ENCODE results near the gene SSR3. TPM values are rescaled to one million over a fixed set of nuclear protein-coding genes. Genes with fewer than 3 reads are reported as not detected.
"Not testable (repeated sequence)": the region's sequence is repeated elsewhere in the genome, so short reads cannot be mapped to it uniquely, and the experiment has no call there.

The SSR3 gene
- total RNA-seq, 2 donors from 2014 or later = 118 to 205 TPM

DNA sequence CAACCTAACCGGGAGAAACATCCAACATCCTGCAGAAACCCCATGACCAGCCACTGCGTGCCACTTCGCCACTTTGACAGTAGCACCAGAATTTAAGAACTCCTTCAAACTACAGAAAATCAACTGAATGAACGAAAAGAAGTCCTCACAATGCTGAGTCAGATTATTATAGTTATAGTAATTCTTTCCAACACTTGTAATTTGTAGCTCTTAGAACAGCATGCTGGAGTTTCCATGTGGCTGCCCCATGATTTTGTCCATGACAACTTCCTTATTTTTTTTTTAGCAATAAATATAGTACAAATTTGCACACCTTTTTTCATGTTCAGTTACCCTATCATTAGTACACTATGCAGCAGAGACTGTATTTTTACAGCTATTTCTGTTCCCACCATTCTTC is 26.1 kb upstream of the SSR3 start:
- Mint-ChIP-seq H3K36me3 (no peaks in the 10 kb centered on the region), H3K27ac (no peak overlapping the region), H3K9me3 (no peaks in the 10 kb centered on the region)
- DNase-seq (ENCODE audit: low spot score in 2 of 2) (no peak), ATAC-seq (no peak)

DNA sequence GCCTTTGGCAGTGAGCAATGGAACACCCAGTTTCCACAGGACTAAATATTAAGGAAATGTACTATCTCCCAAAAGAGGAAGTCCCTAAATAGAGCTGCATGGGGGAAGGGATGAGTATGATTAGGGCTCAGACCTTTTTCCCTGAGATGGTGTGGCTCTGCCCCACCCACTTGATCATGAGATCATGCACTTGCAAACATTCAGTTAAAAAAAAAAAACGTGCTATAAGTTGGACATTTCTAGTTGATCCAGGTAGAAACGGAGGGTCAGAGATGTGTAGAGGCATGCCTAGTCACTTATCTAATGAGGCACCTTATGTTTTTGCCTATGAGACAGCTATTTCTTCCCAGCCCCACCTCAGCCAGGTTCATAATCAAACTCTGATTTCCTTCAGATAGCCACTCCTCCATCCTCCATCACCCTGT is 24.5 kb upstream of the SSR3 start:
- ATAC-seq (no peak), DNase-seq (ENCODE audit: low spot score in 2 of 2) (no peak)
- H3K36me3 Mint-ChIP-seq = no peaks in the 10 kb centered on the region

DNA sequence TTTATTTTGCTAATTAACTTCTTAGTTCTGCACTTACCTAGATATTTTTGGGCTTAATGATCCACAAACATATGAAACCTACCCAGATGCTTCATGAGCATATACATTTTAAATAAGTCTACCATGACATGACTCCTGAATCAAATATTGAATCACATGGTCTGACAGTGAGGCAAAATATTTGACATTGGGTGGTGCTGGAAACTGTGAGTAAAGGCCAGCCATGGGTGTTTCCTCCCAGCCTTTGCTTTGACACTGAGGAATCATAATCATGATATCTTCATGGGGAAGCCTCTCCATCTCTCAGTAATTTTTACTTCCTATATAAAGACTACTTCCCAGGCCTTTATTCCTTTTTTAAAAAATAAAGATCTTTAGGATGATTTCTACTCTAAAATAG is 22.8 kb upstream of the SSR3 start:
- Mint-ChIP-seq H3K36me3 (no peaks in the 10 kb centered on the region), H3K9me3 (peaks cover 0 to under 1% of the 10 kb centered on the region in 2 donors), H3K27ac (no peak overlapping the region)
- no peak for ATAC-seq
- DNase-seq (ENCODE audit: low spot score in 2 of 2) = no peak

More for the DNA sequence above, 24.5 kb upstream of the SSR3 start:
- Mint-ChIP-seq H3K27ac (peak overlapping the region in 1 of 2 donors; percentile 47), H3K9me3 (no peaks in the 10 kb centered on the region)

- Mint-ChIP-seq H3K9me3 (peaks cover 0 to 7% of the 10 kb centered on the region in 2 donors), H3K36me3 (no peaks in the 10 kb centered on the region), H3K27ac (no peak overlapping the region)
- ATAC-seq (no peak), DNase-seq (ENCODE audit: low spot score in 2 of 2) (no peak)
Measured at GRCh38 chr3:156576651-156577348, 21.9 kb upstream of the SSR3 start.

- DNase-seq (ENCODE audit: low spot score in 2 of 2) = no peak
- Mint-ChIP-seq H3K36me3 (no peaks in the 10 kb centered on the region), H3K27ac (no peak overlapping the region), H3K9me3 (peaks cover 0 to 7% of the 10 kb centered on the region in 2 donors)
- no peak for ATAC-seq
Measured at GRCh38 chr3:156576051-156576450, 21.1 kb upstream of the SSR3 start.

- no peak overlapping the region for H3K27ac Mint-ChIP-seq
- peaks cover 0 to 7% of the 10 kb centered on the region in 2 donors for H3K9me3 Mint-ChIP-seq
- no peak for ATAC-seq
- no peak for DNase-seq (ENCODE audit: low spot score in 2 of 2)
- no peaks in the 10 kb centered on the region for H3K36me3 Mint-ChIP-seq
Measured at GRCh38 chr3:156575641-156576040, 20.7 kb upstream of the SSR3 start.

DNA sequence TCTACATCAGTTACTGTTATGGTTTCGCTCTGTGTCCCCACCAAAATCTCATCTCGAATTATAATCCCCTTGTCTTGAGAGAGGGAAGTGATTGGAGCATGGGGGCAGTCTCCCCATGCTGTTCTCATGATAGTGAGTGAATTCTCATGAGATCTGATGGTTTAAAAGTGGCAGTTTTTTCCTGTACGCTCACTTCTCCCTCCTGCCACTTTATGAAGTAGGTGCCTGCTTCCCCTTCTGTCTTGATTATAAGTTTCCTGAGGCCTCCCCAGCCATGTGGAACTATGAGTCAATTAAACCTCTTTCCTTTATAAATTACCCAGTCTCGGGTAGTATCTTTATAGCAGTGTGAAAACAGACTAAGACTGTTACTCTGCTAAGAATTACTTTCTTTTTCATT is 15.0 kb upstream of the SSR3 start:
- ATAC-seq = peak; percentile 39 to 75
- not testable (repeated sequence) for H3K27ac Mint-ChIP-seq; H3K36me3 Mint-ChIP-seq; DNase-seq (ENCODE audit: low spot score in 2 of 2)
- H3K9me3 Mint-ChIP-seq = peaks cover 0 to 15% of the 10 kb centered on the region in 2 donors

DNA sequence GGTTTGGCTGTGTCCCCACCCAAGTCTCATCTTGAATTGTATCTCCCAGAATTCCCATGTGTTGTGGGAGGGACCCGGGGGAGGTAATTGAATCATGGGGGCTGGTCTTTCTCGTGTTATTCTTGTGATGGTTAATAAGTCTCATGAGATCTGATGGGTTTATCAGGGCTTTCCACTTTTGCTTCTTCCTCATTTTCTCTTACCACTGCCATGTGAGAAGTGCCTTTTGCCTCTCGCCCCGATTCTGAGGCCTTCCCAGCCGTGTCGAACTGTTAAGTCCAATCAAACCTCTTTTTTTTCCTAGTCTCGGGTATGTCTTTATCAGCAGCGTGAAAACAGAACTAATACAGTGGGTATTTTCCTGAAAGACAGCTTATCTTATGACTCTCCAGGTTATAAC is 14.1 kb upstream of the SSR3 start:
- peaks cover 0 to 15% of the 10 kb centered on the region in 2 donors for H3K9me3 Mint-ChIP-seq
- not testable (repeated sequence) for H3K27ac Mint-ChIP-seq; ATAC-seq; DNase-seq (ENCODE audit: low spot score in 2 of 2); H3K36me3 Mint-ChIP-seq

GRCh38 chr3:156563900-156564682 is 9.2 kb upstream of the SSR3 start:
- DNase-seq (ENCODE audit: low spot score in 2 of 2) (no peak), ATAC-seq (no peak)
- no peak overlapping the region for H3K27ac Mint-ChIP-seq
- no peaks in the 10 kb centered on the region for H3K36me3 Mint-ChIP-seq
- H3K9me3 Mint-ChIP-seq = peaks cover 0 to 8% of the 10 kb centered on the region in 2 donors

DNA sequence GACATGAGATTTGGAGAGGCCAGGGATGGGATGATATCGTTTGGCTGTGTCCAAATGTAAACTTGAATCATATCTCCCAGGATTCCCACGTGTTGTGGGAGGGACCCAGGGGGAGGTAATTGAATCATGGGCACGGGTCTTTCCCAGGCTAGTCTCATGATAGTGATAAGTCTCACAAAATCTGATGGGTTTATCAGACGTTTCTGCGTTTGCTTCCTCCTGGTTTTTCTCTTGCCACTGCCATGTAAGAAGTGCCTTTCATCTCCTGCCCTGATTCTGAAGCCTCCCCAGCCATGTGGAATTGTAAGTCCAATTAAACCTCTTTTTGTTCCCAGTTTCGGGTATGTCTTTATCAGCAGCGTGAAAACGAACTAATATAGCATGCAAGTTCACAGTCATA is 7.6 kb upstream of the SSR3 start:
- H3K27ac Mint-ChIP-seq; ATAC-seq; H3K36me3 Mint-ChIP-seq; H3K9me3 Mint-ChIP-seq; DNase-seq (ENCODE audit: low spot score in 2 of 2): not testable (repeated sequence)

DNA sequence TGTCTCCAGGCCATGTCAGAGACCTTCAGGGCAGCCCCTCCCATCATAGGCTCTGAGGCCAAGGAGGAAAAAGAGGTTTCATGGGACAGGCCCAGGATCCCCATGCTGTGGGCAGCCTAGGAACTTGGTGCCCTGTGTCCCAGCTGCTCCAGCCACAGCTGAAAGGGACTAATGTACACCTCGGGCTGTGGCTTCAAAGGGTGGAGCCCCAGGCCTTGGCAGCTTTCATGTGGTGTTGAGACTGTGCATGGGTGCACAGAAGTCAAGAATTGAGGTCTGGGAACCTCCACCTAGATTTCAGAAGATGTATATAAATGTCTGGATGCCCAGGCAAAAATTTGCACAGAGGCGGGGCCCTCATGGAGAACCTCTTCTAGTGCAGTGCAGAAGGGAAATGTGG is 6.6 kb upstream of the SSR3 start:
- Mint-ChIP-seq H3K9me3 (no peaks in the 10 kb centered on the region), H3K27ac (no peak overlapping the region), H3K36me3 (no peaks in the 10 kb centered on the region)
- ATAC-seq = no peak
- no peak for DNase-seq (ENCODE audit: low spot score in 2 of 2)

GRCh38 chr3:156559321-156559720 is 4.4 kb upstream of the SSR3 start:
- no peak for ATAC-seq
- DNase-seq (ENCODE audit: low spot score in 2 of 2) = no peak
- Mint-ChIP-seq H3K36me3 (peaks cover 10 to 11% of the 10 kb centered on the region in 2 donors), H3K9me3 (no peaks in the 10 kb centered on the region), H3K27ac (no peak overlapping the region)

- Mint-ChIP-seq H3K36me3 (peaks cover 18% of the 10 kb centered on the region in 2 donors), H3K27ac (no peak overlapping the region), H3K9me3 (no peaks in the 10 kb centered on the region)
- DNase-seq (ENCODE audit: low spot score in 2 of 2) (no peak), ATAC-seq (no peak)
Measured at GRCh38 chr3:156558389-156558788, 3.5 kb upstream of the SSR3 start.

- ATAC-seq (no peak), DNase-seq (ENCODE audit: low spot score in 2 of 2) (no peak)
- H3K27ac Mint-ChIP-seq = peak overlapping the region; percentile 84 to 90
- peaks cover 41 to 45% of the 10 kb centered on the region in 2 donors for H3K36me3 Mint-ChIP-seq
- H3K9me3 Mint-ChIP-seq = no peaks in the 10 kb centered on the region
Measured at GRCh38 chr3:156554515-156554841, 439 bp downstream of the SSR3 start.

DNA sequence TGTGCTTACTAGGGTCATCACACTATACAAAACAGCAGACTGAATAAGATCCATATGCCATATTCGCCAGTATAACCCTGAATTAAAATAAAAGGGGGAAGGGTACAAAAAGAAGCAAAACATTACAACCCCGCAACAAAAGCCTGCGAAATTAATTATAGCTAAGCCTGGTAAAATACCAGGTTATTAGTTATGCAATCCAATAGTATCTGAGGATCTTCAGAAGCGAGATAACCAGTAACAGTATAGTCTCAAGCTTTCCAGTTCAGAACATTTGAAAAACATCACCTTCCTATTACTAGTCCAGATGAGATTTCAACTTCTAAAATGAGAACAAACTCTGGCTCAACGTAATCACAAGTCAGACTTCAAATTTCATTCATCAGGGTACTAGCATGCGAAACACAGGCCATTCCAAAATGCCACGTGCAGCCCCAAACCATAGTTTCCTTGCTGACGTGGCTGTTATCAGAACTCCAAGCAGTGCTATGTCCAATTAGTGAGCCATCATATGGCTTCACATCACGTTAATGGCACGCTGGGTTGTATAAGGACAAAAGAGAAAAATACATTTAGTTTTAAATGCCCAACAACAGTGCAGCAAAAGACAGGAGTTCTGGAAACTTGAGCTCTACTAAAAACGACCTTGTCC is 1.1 kb downstream of the SSR3 start:
- Mint-ChIP-seq H3K36me3 (peaks cover 41 to 45% of the 10 kb centered on the region in 2 donors), H3K9me3 (no peaks in the 10 kb centered on the region), H3K27ac (peak overlapping the region; percentile 78 to 84)
- ATAC-seq (no peak), DNase-seq (ENCODE audit: low spot score in 2 of 2) (no peak)

GRCh38 chr3:156552973-156553372 is 1.9 kb downstream of the SSR3 start:
- Mint-ChIP-seq H3K36me3 (peaks cover 41 to 47% of the 10 kb centered on the region in 2 donors), H3K27ac (no peak overlapping the region), H3K9me3 (no peaks in the 10 kb centered on the region)
- DNase-seq (ENCODE audit: low spot score in 2 of 2) (no peak), ATAC-seq (no peak)

DNA sequence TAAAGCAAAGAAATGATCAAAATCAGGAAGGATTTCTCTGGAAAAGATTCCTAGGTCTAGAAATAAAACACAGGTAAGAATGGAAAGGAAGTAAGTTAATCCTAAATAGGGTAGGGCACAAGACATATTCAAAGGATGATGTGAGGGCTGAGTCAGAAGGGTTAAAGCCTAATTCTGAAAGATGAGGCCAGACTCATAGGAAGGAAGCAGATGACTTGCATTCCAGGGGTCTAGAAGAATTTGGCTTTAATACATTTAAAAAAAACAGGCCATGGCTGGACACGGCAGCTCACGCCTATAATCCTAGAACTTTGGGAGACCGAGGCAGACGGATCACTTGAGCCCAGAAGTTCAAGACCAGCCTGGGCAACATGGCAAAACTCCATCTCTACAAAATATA is 3.2 kb downstream of the SSR3 start:
- peaks cover 49 to 60% of the 10 kb centered on the region in 2 donors for H3K36me3 Mint-ChIP-seq
- ATAC-seq = no peak
- H3K9me3 Mint-ChIP-seq = no peaks in the 10 kb centered on the region
- H3K27ac Mint-ChIP-seq = peak overlapping the region in 1 of 2 donors; percentile 51
- DNase-seq (ENCODE audit: low spot score in 2 of 2) = no peak

Measured in activated naive CD4-positive, alpha-beta T cell treated with anti-CD3 and anti-CD28 coated beads, Interleukin-2, amount 50 U/mL, for 72 hours (primary cell).